Measurements from ENCODE around the gene KSR2. TPM values are rescaled to one million over a fixed set of nuclear protein-coding genes. Genes with fewer than 3 reads are reported as not detected.

Gene KSR2
- total and polyA plus RNA-seq, 10 of the 15 experiments (the other 5 are each of a cell fraction or from before 2014, with no cell fraction given): under 0.01 to 1.5 (median 0.01) TPM; not detected in 3

DNA sequence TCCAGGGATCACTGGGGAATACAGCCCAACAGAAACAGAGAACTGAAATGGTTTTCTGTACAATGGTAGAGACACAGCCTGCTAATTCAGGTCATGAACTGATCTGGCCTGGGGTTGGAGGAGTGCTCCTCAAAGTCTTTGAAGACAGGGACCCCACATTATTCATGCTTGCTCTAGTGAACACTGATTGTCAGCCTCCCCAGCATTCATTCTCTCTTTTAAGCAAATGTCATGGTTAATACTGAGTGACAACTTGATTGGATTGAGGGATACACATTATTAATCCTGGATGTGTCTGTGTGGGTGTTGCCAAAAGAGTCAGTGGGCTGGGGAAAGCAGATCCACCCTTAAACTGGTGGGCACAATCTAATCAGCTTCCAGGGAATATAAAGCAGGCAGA is 319.0 kb downstream of the KSR2 start:
- no peaks in the 10 kb centered on the region for H4K20me1 ChIP-seq (ENCODE audit: control insufficient read depth, insufficient read depth)
- no peak overlapping the region for H3K4me2 ChIP-seq (ENCODE audit: control insufficient read depth, insufficient read depth)
- no peak for FAIRE-seq
- ChIA-PET POLR2A (no interaction called here), CTCF (no interaction called here), SMC1A (ENCODE audit: uncharacterized antibody, unreplicated experiment) (no interaction called here), RAD21 (ENCODE audit: unreplicated experiment) (no interaction called here)
- H3K4me3 ChIP-seq: no peak overlapping the region
- H3K27me3 ChIP-seq (replicated peaks in 1 of 2; ENCODE audit: control insufficient read depth in 2 of 2, insufficient read depth in 2 of 2, low read length in 1 of 2): no peaks in the 10 kb centered on the region; a peak in 1 of 4 replicates
- no peak for ATAC-seq
- H2AFZ ChIP-seq (ENCODE audit: control insufficient read depth, low read depth, low read length): no peak overlapping the region
- DNase-seq (ENCODE audit: low read depth, low spot score): no peak
- BruUV-seq (replicated peaks): no TSS peak
- in situ Hi-C loops (cut with MboI): no loop called here
- H3K9me3 ChIP-seq (replicated peaks; ENCODE audit: control insufficient read depth, insufficient read depth, low read length): no peaks in the 10 kb centered on the region
- H3K36me3 ChIP-seq (ENCODE audit: control insufficient read depth in 2 of 2, insufficient read depth in 2 of 2, low read length in 1 of 2): no peaks in the 10 kb centered on the region
- intact Hi-C loops (cut with micrococcal nuclease; ENCODE audit: unreplicated experiment): no loop called here
- no peak for TF ChIP-seq BMI1 (IDR thresholded peaks at IDR 0.05; ENCODE audit: borderline replicate concordance)
- no peak for TF ChIP-seq NR2C2 (IDR thresholded peaks at IDR 0.05; ENCODE audit: borderline replicate concordance, control insufficient read depth, insufficient read length, low read depth)
- TF ChIP-seq FOXK2 (IDR thresholded peaks at IDR 0.05): no peak
- TF ChIP-seq, protein P1, sequence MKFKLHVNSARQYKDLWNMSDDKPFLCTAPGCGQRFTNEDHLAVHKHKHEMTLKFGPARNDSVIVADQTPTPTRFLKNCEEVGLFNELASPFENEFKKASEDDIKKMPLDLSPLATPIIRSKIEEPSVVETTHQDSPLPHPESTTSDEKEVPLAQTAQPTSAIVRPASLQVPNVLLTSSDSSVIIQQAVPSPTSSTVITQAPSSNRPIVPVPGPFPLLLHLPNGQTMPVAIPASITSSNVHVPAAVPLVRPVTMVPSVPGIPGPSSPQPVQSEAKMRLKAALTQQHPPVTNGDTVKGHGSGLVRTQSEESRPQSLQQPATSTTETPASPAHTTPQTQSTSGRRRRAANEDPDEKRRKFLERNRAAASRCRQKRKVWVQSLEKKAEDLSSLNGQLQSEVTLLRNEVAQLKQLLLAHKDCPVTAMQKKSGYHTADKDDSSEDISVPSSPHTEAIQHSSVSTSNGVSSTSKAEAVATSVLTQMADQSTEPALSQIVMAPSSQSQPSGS (IDR thresholded peaks at IDR 0.05; ENCODE audit: low read length): no peak
- no peak for TF ChIP-seq TBL1XR1 (IDR thresholded peaks at IDR 0.05; ENCODE audit: low read depth, low read length)
- no peak for TF ChIP-seq CBFB (IDR thresholded peaks at IDR 0.05; ENCODE audit: low read depth)
- TF ChIP-seq, protein P2, sequence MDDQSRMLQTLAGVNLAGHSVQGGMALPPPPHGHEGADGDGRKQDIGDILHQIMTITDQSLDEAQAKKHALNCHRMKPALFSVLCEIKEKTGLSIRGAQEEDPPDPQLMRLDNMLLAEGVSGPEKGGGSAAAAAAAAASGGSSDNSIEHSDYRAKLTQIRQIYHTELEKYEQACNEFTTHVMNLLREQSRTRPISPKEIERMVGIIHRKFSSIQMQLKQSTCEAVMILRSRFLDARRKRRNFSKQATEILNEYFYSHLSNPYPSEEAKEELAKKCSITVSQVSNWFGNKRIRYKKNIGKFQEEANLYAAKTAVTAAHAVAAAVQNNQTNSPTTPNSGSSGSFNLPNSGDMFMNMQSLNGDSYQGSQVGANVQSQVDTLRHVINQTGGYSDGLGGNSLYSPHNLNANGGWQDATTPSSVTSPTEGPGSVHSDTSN (IDR thresholded peaks at IDR 0.05; ENCODE audit: insufficient replicate concordance, low read depth, low read length): no peak
- no peak for TF ChIP-seq KLF5 (IDR thresholded peaks at IDR 0.05; ENCODE audit: partially characterized antibody)
- TF ChIP-seq, protein P3, sequence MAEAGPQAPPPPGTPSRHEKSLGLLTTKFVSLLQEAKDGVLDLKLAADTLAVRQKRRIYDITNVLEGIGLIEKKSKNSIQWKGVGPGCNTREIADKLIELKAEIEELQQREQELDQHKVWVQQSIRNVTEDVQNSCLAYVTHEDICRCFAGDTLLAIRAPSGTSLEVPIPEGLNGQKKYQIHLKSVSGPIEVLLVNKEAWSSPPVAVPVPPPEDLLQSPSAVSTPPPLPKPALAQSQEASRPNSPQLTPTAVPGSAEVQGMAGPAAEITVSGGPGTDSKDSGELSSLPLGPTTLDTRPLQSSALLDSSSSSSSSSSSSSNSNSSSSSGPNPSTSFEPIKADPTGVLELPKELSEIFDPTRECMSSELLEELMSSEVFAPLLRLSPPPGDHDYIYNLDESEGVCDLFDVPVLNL (IDR thresholded peaks at IDR 0.05; ENCODE audit: low read depth, low read length): no peak
- no peak for TF ChIP-seq MEF2B (IDR thresholded peaks at IDR 0.05; ENCODE audit: partially characterized antibody, poor library complexity, severe bottlenecking)
- TF ChIP-seq GATAD2B (conservative IDR thresholded peaks at IDR 0.05; ENCODE audit: low read depth): no peak
- no peak for TF ChIP-seq FOS (IDR thresholded peaks at IDR 0.05; ENCODE audit: borderline replicate concordance, extremely low read depth, insufficient read length)
- no peak for TF ChIP-seq BRCA1 (IDR thresholded peaks at IDR 0.05; ENCODE audit: low read depth, low read length)
- no peak for TF ChIP-seq JUND (IDR thresholded peaks at IDR 0.05; ENCODE audit: low read depth, low read length)
- TF ChIP-seq NR2F1 (conservative IDR thresholded peaks at IDR 0.05): no peak
- TF ChIP-seq ZNF384 (IDR thresholded peaks at IDR 0.05; ENCODE audit: borderline replicate concordance, low read depth, low read length): no peak
- TF ChIP-seq, protein P4, sequence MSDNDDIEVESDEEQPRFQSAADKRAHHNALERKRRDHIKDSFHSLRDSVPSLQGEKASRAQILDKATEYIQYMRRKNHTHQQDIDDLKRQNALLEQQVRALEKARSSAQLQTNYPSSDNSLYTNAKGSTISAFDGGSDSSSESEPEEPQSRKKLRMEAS (IDR thresholded peaks at IDR 0.05; ENCODE audit: low read depth, low read length): no peak
- TF ChIP-seq MYB (IDR thresholded peaks at IDR 0.05; ENCODE audit: borderline replicate concordance, low read depth, low read length): no peak
- TF ChIP-seq, protein P5, sequence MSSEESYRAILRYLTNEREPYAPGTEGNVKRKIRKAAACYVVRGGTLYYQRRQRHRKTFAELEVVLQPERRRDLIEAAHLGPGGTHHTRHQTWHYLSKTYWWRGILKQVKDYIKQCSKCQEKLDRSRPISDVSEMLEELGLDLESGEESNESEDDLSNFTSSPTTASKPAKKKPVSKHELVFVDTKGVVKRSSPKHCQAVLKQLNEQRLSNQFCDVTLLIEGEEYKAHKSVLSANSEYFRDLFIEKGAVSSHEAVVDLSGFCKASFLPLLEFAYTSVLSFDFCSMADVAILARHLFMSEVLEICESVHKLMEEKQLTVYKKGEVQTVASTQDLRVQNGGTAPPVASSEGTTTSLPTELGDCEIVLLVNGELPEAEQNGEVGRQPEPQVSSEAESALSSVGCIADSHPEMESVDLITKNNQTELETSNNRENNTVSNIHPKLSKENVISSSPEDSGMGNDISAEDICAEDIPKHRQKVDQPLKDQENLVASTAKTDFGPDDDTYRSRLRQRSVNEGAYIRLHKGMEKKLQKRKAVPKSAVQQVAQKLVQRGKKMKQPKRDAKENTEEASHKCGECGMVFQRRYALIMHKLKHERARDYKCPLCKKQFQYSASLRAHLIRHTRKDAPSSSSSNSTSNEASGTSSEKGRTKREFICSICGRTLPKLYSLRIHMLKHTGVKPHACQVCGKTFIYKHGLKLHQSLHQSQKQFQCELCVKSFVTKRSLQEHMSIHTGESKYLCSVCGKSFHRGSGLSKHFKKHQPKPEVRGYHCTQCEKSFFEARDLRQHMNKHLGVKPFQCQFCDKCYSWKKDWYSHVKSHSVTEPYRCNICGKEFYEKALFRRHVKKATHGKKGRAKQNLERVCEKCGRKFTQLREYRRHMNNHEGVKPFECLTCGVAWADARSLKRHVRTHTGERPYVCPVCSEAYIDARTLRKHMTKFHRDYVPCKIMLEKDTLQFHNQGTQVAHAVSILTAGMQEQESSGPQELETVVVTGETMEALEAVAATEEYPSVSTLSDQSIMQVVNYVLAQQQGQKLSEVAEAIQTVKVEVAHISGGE (CRISPR knock-in tag; IDR thresholded peaks at IDR 0.05): no peak
- TF ChIP-seq RELA (IDR thresholded peaks at IDR 0.05; ENCODE audit: borderline replicate concordance, partially characterized antibody): no peak
- H3K4me1 ChIP-seq (ENCODE audit: control insufficient read depth, insufficient read depth, low read length): no peaks in the 10 kb centered on the region
- no peak overlapping the region for H3K9ac ChIP-seq (ENCODE audit: control insufficient read depth, insufficient read depth, low read length)
- no peaks in the 10 kb centered on the region for H3K79me2 ChIP-seq (ENCODE audit: control insufficient read depth, insufficient read depth, low read length)
- no peak overlapping the region for H3K27ac ChIP-seq (ENCODE audit: control insufficient read depth, insufficient read depth)

All from GM12878 (cell line).